Activated CD8-positive, alpha-beta T cell treated with anti-CD3 and anti-CD28 coated beads for 36 hours (primary cell): ENCODE measurements around the gene PPP2R2C. TPM values are rescaled to one million over a fixed set of nuclear protein-coding genes. Genes with fewer than 3 reads are reported as not detected.
A peak's percentile ranks its signal among the peaks of the same experiment; 100 is the strongest.

Source experiments
- ATAC-seq: fragments of 200-7000 bp; cut with Tn5 transposase; one replicate; pipeline ENCODE4 v1.10.0; 2021; ENCODE audit warnings: mild to moderate bottlenecking, moderate library complexity
- CTCF ChIA-PET: fragments of 350-600 bp; sonication (Branson Sonifier 250); formaldehyde crosslinking; loops from one replicate; lab custom pipeline; 2021; ENCODE audit warnings: antibody characterized with exemption; lab: Charles Lee
- POLR2A ChIA-PET: fragments of 350-600 bp; sonication (Branson Sonifier 250); formaldehyde crosslinking; loops from one replicate; lab custom pipeline; 2021; ENCODE audit warnings: antibody characterized with exemption; lab: Charles Lee
- DNase-seq: peaks from one replicate; pipeline ENCODE4 v3.0.0-alpha.2; 2020
- H3K27ac Mint-ChIP-seq: one replicate; pipeline ENCODE4 v1.8.0; 2021; ENCODE audit warnings: mild to moderate bottlenecking, mixed read lengths
- H3K27me3 Mint-ChIP-seq: one replicate; pipeline ENCODE4 v1.8.0; 2021; ENCODE audit warnings: mixed read lengths
- H3K36me3 Mint-ChIP-seq: one replicate; pipeline ENCODE4 v1.8.0; 2021; ENCODE audit warnings: low read depth, mixed read lengths
- H3K4me1 Mint-ChIP-seq: one replicate; pipeline ENCODE4 v1.8.0; 2021; ENCODE audit warnings: low read depth, mixed read lengths
- H3K4me3 Mint-ChIP-seq: one replicate; pipeline ENCODE4 v1.8.0; 2021; ENCODE audit warnings: mild to moderate bottlenecking, moderate library complexity, mixed read lengths
- H3K9me3 Mint-ChIP-seq: one replicate; pipeline ENCODE4 v1.8.0; 2021; ENCODE audit warnings: mixed read lengths
- CTCF ChIP-seq: fragments of 200-600 bp; IDR thresholded peaks from one replicate; pipeline ENCODE4 v1.8.0; 2022; ENCODE audit warnings: antibody characterized with exemption, mild to moderate bottlenecking
- intact Hi-C: fragments of 100-400 bp; cut with micrococcal nuclease; formaldehyde crosslinking; loops from one replicate; pipeline ENCODE4 v1.10.0; 2022
- total RNA-seq, 2 experiments: library from RNA; stranded (reverse); gene quantifications; one replicate each; pipeline ENCODE4 v1.2.3, GENCODE V29; 2021

The PPP2R2C gene
- total RNA-seq, 2 experiments from 2014 or later = not detected

DNA sequence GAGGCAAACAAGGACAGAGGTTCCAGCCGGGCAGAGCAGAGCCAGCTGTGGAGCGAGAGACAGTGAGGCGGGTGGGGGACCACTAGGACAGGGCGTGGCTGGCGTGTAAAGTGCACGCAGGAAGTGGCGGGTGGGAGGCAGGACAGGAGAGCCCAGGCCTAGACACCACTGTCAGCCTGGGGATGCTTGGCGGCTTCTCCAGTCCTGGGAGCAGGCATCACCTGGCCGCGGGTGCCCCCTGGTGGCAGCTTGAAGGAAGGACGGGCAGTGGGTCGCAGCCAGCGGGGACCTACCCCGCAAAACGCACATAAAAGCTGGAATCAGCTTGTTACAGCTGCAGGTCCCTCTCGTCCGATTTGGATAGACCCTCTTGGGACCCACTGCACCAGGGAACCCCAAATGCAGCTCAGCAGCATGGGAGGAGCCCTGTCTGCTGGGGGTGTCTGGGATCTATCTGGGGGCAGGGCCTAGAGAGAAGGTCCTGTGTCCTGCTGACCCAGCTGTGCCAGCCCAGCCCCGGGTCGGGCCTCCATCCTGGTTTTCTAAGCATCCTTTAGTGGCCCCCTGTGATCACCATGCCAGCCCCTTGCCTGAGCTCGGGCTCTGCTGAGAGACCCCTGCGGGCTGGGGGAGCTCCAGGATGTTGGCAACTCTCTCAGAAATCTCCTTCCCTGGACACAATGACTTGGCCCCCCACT, 145.0 kb downstream of the PPP2R2C start:
- TF ChIP-seq CTCF = peak; percentile 89
- Mint-ChIP-seq H3K9me3 (no peaks in the 10 kb centered on the region), H3K4me3 (no peak overlapping the region), H3K36me3 (no peaks in the 10 kb centered on the region), H3K4me1 (no peaks in the 10 kb centered on the region), H3K27ac (no peak overlapping the region), H3K27me3 (peaks cover 17% of the 10 kb centered on the region)
- DNase-seq (peak; percentile 83), ATAC-seq (peak; percentile 91)
- POLR2A ChIA-PET = interaction anchor here (0.7 kb wide), 2 partner anchors 56 to 60 kb away, joined by 3 read pairs; no protein-coding TSS in a partner anchor
- intact Hi-C loops = loop anchor here (1.0 to 5.0 kb wide), 2 partner anchors 76 to 330 kb away; no protein-coding TSS in a partner anchor
- CTCF ChIA-PET = interaction anchor here (0.6 to 7.6 kb wide), 38 partner anchors 9 to 354 kb away, joined by 3 to 304 read pairs (median 4); partner anchors contain the start of gene WFS1

- ChIA-PET CTCF (interaction anchor here (1.1 to 7.6 kb wide), 12 partner anchors 10 to 348 kb away, joined by 3 to 304 read pairs (median 4); no protein-coding TSS in a partner anchor), POLR2A (no interaction called here)
- peaks cover 21% of the 10 kb centered on the region for H3K27me3 Mint-ChIP-seq
- no peak overlapping the region for H3K27ac Mint-ChIP-seq
- intact Hi-C loops = loop anchor here (1.0 to 5.0 kb wide), 2 partner anchors 75 to 329 kb away; no protein-coding TSS in a partner anchor
- DNase-seq (no peak), ATAC-seq (no peak)
- no peaks in the 10 kb centered on the region for H3K4me1 Mint-ChIP-seq
- no peak overlapping the region for H3K4me3 Mint-ChIP-seq
- H3K36me3 Mint-ChIP-seq = no peaks in the 10 kb centered on the region
- TF ChIP-seq CTCF = no peak
- no peaks in the 10 kb centered on the region for H3K9me3 Mint-ChIP-seq
These were observed 145.9 kb downstream of the PPP2R2C start for GRCh38 chr4:6326312-6327060.

DNA sequence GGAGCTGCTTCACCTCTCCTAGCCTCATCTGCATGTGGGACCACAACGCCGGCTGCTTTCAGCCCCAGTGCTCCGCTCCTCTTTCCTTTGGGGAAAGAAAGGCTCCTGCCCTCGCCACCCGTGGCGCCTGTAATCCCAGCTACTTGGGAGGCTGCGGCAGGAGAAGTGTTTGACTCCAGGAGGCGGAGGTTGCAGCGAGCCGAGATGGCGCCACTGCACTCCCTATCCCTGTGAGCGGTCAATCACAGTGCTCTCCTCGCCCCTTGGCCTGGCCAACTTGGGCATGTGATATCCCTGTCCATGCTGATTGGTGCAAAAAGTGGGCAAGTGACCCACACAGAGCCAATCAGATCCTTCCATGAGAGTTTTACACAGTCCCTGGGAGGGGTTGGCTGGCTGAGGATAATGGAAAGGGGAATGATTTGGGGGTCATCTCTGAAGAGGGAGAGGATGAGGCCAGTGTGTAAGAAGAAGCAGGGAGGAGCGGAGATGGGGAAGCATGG, 146.6 kb downstream of the PPP2R2C start:
- Mint-ChIP-seq H3K36me3 (no peaks in the 10 kb centered on the region), H3K27ac (no peak overlapping the region), H3K9me3 (no peaks in the 10 kb centered on the region), H3K27me3 (peaks cover 24% of the 10 kb centered on the region), H3K4me1 (peaks cover under 1% of the 10 kb centered on the region), H3K4me3 (no peak overlapping the region)
- ATAC-seq = no peak
- ChIA-PET CTCF (interaction anchor here (1.3 to 7.6 kb wide), 2 partner anchors 62 to 75 kb away, joined by 4 to 304 read pairs; no protein-coding TSS in a partner anchor), POLR2A (no interaction called here)
- TF ChIP-seq CTCF = no peak
- intact Hi-C loops = loop anchor here (5.0 kb wide), 1 partner anchor 329 kb away; no protein-coding TSS in a partner anchor
- no peak for DNase-seq

DNA sequence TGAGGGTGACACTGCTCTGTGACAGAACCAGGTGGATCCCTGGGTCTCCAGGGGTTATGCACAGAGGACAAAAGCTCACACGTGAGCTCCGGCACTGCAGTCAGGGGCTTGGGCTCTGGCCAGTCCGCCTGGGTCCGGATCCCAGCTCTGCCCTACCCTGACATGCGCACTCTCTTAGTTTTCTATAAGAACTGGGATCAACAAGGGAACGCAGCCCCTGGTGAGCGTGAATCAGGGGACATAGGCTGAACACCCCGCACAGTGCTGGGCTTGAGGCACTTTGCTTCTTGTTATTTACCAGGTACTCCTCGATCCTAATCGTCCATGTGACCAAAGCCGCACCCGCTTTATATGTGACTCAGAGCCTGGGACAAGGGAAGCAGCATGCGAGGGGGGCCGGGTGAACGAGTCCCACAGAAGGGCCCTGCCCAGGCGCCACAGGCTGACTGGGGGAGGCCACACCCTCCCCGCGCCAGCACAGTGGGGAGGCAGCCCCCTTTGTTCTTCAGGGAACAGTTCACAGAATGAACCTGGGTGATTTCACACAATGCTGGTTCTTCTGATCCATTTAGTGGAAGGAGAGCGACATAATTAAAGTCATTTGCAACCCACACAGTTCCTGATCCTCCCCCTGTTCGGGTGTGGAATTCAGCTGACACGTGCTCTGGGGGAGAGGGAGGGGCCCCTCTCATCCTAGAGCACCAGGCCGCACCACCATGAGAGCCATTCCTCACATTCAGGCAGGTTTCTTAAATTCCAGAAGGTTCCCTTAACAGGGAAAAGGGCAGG, 147.2 kb downstream of the PPP2R2C start:
- H3K27ac Mint-ChIP-seq = no peak overlapping the region
- CTCF ChIA-PET = interaction anchor here (1.3 to 3.8 kb wide), 2 partner anchors 61 to 75 kb away, joined by 4 to 24 read pairs; no protein-coding TSS in a partner anchor
- POLR2A ChIA-PET = no interaction called here
- intact Hi-C loops = loop anchor here (5.0 kb wide), 1 partner anchor 328 kb away; no protein-coding TSS in a partner anchor
- peaks cover 25% of the 10 kb centered on the region for H3K27me3 Mint-ChIP-seq
- DNase-seq (no peak), ATAC-seq (no peak)
- H3K9me3 Mint-ChIP-seq = no peaks in the 10 kb centered on the region
- no peaks in the 10 kb centered on the region for H3K36me3 Mint-ChIP-seq
- H3K4me1 Mint-ChIP-seq = peaks cover 5% of the 10 kb centered on the region
- TF ChIP-seq CTCF = no peak
- H3K4me3 Mint-ChIP-seq = no peak overlapping the region
